Measurements from ENCODE around the gene ACOXL. TPM values are rescaled to one million over a fixed set of nuclear protein-coding genes. Genes with fewer than 3 reads are reported as not detected.

The ACOXL gene
- total RNA-seq, 2 experiments from 2014 or later, result not detected

GRCh38 chr2:110874453-110875383, 142.3 kb downstream of the ACOXL start:
- TF ChIP-seq CTCF (IDR thresholded peaks at IDR 0.05), result no peak
- Mint-ChIP-seq H3K9me3 (peaks cover 6% of the 10 kb centered on the region), H3K4me3 (no peak overlapping the region), H3K27ac (no peak overlapping the region), H3K4me1 (ENCODE audit: low read depth) (peaks cover 12% of the 10 kb centered on the region), H3K27me3 (peaks cover 6% of the 10 kb centered on the region), H3K36me3 (ENCODE audit: low read depth) (no peaks in the 10 kb centered on the region)
- CTCF ChIA-PET, result no interaction called here
- Histone ChIP-seq H3K27ac (ENCODE audit: low read depth in 1 of 2, low read length in 2 of 2) (no peak overlapping the region), H3K9me3 (ENCODE audit: control insufficient read depth in 1 of 2, insufficient read depth in 1 of 2, low read length in 2 of 2) (peaks cover 0 to 7% of the 10 kb centered on the region in 2 experiments), H3K27me3 (ENCODE audit: control insufficient read depth in 1 of 2, insufficient read depth in 2 of 2, low read length in 2 of 2) (peaks cover 0 to 4% of the 10 kb centered on the region in 2 experiments), H3K4me3 (ENCODE audit: low read length) (no peak overlapping the region), H3K4me1 (ENCODE audit: insufficient read depth, low read length) (peaks cover 12% of the 10 kb centered on the region), H3K36me3 (ENCODE audit: insufficient read depth, low read length) (no peaks in the 10 kb centered on the region)
- POLR2A ChIA-PET, result no interaction called here
- intact Hi-C loops (cut with DNase I, micrococcal nuclease), result no loop called here
- DNase-seq, result no peak
- no peak for ATAC-seq (ENCODE audit: poor library complexity)

GRCh38 chr2:110875384-110875725, 143.0 kb downstream of the ACOXL start:
- no peaks in the 10 kb centered on the region for H3K36me3 Mint-ChIP-seq (ENCODE audit: low read depth)
- peaks cover 12% of the 10 kb centered on the region for H3K4me1 Mint-ChIP-seq (ENCODE audit: low read depth)
- no peak overlapping the region for H3K4me3 Mint-ChIP-seq
- Histone ChIP-seq H3K27ac (ENCODE audit: low read depth in 1 of 2, low read length in 2 of 2) (no peak overlapping the region), H3K9me3 (ENCODE audit: control insufficient read depth in 1 of 2, insufficient read depth in 1 of 2, low read length in 2 of 2) (peaks cover 0 to 7% of the 10 kb centered on the region in 2 experiments), H3K4me1 (ENCODE audit: insufficient read depth, low read length) (peaks cover 12% of the 10 kb centered on the region), H3K27me3 (ENCODE audit: control insufficient read depth in 1 of 2, insufficient read depth in 2 of 2, low read length in 2 of 2) (peaks cover 0 to 2% of the 10 kb centered on the region in 2 experiments), H3K36me3 (ENCODE audit: insufficient read depth, low read length) (no peaks in the 10 kb centered on the region), H3K4me3 (ENCODE audit: low read length) (no peak overlapping the region)
- intact Hi-C loops (cut with DNase I, micrococcal nuclease), result no loop called here
- ChIA-PET CTCF (no interaction called here), POLR2A (no interaction called here)
- peaks cover 6% of the 10 kb centered on the region for H3K27me3 Mint-ChIP-seq
- ATAC-seq (ENCODE audit: poor library complexity), result no peak
- peaks cover 6% of the 10 kb centered on the region for H3K9me3 Mint-ChIP-seq
- DNase-seq, result no peak
- no peak for TF ChIP-seq CTCF (IDR thresholded peaks at IDR 0.05)
- no peak overlapping the region for H3K27ac Mint-ChIP-seq

- DNase-seq (peak in 1 of 14 experiments; percentile 44), ATAC-seq (ENCODE audit: poor library complexity) (no peak)
- no peak overlapping the region for H3K4me3 Mint-ChIP-seq
These were observed 144.0 kb downstream of the ACOXL start for GRCh38 chr2:110876167-110876999.

More at GRCh38 chr2:110876167-110876999, 144.0 kb downstream of the ACOXL start:
- H3K4me1 Mint-ChIP-seq (ENCODE audit: low read depth), result peaks cover 12% of the 10 kb centered on the region
- peaks cover 12% of the 10 kb centered on the region for H3K4me1 ChIP-seq (ENCODE audit: insufficient read depth, low read length)
- peaks cover 6% of the 10 kb centered on the region for H3K9me3 Mint-ChIP-seq
- H3K9me3 ChIP-seq (ENCODE audit: control insufficient read depth in 1 of 2, insufficient read depth in 1 of 2, low read length in 2 of 2), result peaks cover 0 to 7% of the 10 kb centered on the region in 2 experiments
- POLR2A ChIA-PET, result interaction anchor here (0.6 kb wide), 1 partner anchor 53 kb away, joined by 3 read pairs; no protein-coding TSS in a partner anchor
- no peak overlapping the region for H3K27ac ChIP-seq (ENCODE audit: low read depth in 1 of 2, low read length in 2 of 2)
- intact Hi-C loops (cut with DNase I, micrococcal nuclease), result no loop called here
- peaks cover 0 to 2% of the 10 kb centered on the region in 2 experiments for H3K27me3 ChIP-seq (ENCODE audit: control insufficient read depth in 1 of 2, insufficient read depth in 2 of 2, low read length in 2 of 2)
- peaks cover 6% of the 10 kb centered on the region for H3K27me3 Mint-ChIP-seq
- no peak overlapping the region for H3K4me3 ChIP-seq (ENCODE audit: low read length)
- CTCF ChIA-PET, result no interaction called here
- H3K36me3 Mint-ChIP-seq (ENCODE audit: low read depth), result no peaks in the 10 kb centered on the region
- no peak overlapping the region for H3K27ac Mint-ChIP-seq
- no peak for TF ChIP-seq CTCF (IDR thresholded peaks at IDR 0.05)
- no peaks in the 10 kb centered on the region for H3K36me3 ChIP-seq (ENCODE audit: insufficient read depth, low read length)

All from CD4-positive, alpha-beta T cell (primary cell).